ENCODE measurements around the gene SKIDA1. TPM values are rescaled to one million over a fixed set of nuclear protein-coding genes. Genes with fewer than 3 reads are reported as not detected.

Gene SKIDA1
- total and polyA plus RNA-seq, 2 donors: 0.73 to 0.85 TPM

DNA sequence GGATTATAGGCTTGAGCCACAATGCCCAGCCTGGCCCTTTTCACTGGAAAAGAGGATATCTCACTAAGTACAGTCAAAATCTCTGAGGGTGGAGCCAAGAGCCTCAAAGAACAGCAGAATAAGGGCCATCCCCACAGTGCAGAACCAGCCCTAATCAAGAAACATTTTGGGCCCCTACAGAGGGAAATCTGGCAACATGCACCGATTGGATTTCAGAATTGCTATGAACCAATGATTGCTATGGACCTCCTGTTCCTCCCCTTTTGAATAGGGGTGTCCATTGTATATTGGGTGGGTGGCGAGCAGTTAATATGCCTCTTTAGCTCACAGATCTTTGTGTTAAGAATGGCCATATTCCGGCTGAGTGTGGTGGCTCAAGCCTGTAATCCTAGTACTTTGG is 42.7 kb downstream of the SKIDA1 start:
- no peak for DNase-seq (ENCODE audit: low read depth in 6 of 9, low spot score in 9 of 9)
- H3K27ac ChIP-seq (ENCODE audit: low read depth in 1 of 2, low read length in 1 of 2): no peak overlapping the region
- no peaks in the 10 kb centered on the region for H3K9me3 ChIP-seq (ENCODE audit: control insufficient read depth in 2 of 2, insufficient read depth in 1 of 2, low read length in 1 of 2)
- over 99% methylated on average over 3 of the region's 3 CpGs for WGBS
- H3K27me3 ChIP-seq (ENCODE audit: control insufficient read depth in 2 of 2, insufficient read depth in 1 of 2, low read length in 1 of 2): no peaks in the 10 kb centered on the region
- H3K36me3 ChIP-seq (ENCODE audit: control insufficient read depth in 2 of 2, insufficient read depth in 2 of 2, low read length in 1 of 2): no peaks in the 10 kb centered on the region
- peaks cover 0 to 4% of the 10 kb centered on the region in 2 donors for H3K4me1 ChIP-seq (ENCODE audit: control insufficient read depth in 2 of 2, insufficient read depth in 2 of 2, low read length in 2 of 2)
- H3K4me3 ChIP-seq (ENCODE audit: low read length in 2 of 2): no peak overlapping the region

DNA sequence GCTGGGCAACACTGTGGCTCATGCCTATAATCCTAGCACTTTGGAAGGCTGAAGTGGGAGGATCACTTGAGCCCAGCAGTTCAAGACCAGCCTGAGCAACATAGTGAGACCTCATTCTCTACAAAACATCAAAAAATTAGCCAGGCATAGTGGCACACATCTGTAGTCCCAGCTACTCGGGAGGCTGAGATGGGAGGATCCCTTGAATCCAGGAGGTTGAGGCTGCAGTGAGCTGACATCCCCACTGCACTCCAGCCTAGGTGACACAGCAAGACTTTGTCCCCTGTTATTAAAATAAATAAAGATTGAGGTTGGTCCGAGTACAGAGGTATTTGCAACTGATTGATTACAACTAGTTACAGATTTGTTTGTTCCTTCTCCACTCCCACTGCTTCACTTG is 44.1 kb downstream of the SKIDA1 start:
- H3K27ac ChIP-seq (ENCODE audit: low read depth in 1 of 2, low read length in 1 of 2): no peak overlapping the region
- peaks cover 0 to 4% of the 10 kb centered on the region in 2 donors for H3K4me1 ChIP-seq (ENCODE audit: control insufficient read depth in 2 of 2, insufficient read depth in 2 of 2, low read length in 2 of 2)
- H3K36me3 ChIP-seq (ENCODE audit: control insufficient read depth in 2 of 2, insufficient read depth in 2 of 2, low read length in 1 of 2): no peaks in the 10 kb centered on the region
- no peaks in the 10 kb centered on the region for H3K9me3 ChIP-seq (ENCODE audit: control insufficient read depth in 2 of 2, insufficient read depth in 1 of 2, low read length in 1 of 2)
- no peak overlapping the region for H3K4me3 ChIP-seq (ENCODE audit: low read length in 2 of 2)
- no peaks in the 10 kb centered on the region for H3K27me3 ChIP-seq (ENCODE audit: control insufficient read depth in 2 of 2, insufficient read depth in 1 of 2, low read length in 1 of 2)
- WGBS: 94% methylated on average over 2 of the region's 2 CpGs
- no peak for DNase-seq (ENCODE audit: low read depth in 6 of 9, low spot score in 9 of 9)

DNA sequence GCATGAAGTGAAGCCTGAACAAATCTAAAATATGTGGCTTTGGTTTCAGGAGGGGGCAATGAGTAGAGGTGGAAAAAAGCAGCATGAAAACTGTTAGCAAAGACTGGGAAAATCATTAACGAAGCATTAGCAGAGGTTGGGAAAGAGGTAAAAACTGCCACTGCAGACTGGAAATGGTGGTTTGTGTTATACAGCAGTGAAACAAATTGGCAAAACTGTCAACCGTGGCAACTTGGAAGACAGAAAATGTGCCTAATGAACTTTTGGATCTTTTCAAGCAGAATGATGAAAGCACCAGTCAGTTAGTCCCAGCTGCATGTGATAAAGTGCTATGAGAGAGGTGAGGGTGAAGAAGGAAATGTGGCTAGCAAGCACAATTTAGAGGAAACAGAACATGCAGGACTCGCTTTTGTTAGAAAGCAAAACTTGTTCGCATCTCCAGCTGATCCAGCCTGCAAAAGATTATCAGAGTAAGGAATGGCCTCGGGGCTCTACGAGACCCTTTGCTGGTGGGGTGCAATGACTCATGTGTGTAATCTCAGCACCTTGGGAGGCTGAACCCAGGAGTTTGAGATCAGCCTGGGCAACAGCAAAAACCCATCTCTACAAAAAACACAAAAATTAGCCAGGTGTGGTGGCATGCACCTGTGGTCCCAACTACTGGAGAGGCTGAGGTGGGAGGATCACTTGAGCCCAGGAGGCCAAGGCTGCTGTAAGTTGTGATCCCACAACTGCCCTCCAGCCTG is 45.7 kb downstream of the SKIDA1 start:
- WGBS: 86% methylated on average over 6 of the region's 6 CpGs
- Histone ChIP-seq H3K9me3 (ENCODE audit: control insufficient read depth in 2 of 2, insufficient read depth in 1 of 2, low read length in 1 of 2) (no peaks in the 10 kb centered on the region), H3K27ac (ENCODE audit: low read depth in 1 of 2, low read length in 1 of 2) (no peak overlapping the region), H3K4me1 (ENCODE audit: control insufficient read depth in 2 of 2, insufficient read depth in 2 of 2, low read length in 2 of 2) (peaks cover 0 to 4% of the 10 kb centered on the region in 2 donors), H3K27me3 (ENCODE audit: control insufficient read depth in 2 of 2, insufficient read depth in 1 of 2, low read length in 1 of 2) (no peaks in the 10 kb centered on the region), H3K4me3 (ENCODE audit: low read length in 2 of 2) (no peak overlapping the region), H3K36me3 (ENCODE audit: control insufficient read depth in 2 of 2, insufficient read depth in 2 of 2, low read length in 1 of 2) (no peaks in the 10 kb centered on the region)
- DNase-seq (ENCODE audit: low read depth in 6 of 9, low spot score in 9 of 9): no peak

DNA sequence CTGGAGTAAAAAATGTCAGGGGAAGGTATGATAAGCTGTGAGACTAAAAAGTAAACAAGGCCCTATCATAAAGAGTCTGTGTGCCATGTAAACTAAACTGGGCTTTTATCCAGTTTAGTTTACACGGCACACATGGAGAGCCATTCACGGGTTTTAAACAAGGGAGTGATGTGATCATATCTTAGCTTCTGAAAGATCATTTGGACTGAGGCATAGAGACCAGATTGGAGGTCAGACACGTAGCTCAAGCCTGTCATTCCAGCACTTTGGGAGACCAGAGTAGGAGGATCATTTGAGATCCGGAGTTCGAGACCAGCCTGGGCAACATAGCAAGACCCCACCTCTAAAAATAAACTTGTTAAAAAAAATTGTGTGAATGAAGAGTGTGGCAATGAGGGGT is 50.1 kb downstream of the SKIDA1 start:
- WGBS: 77% methylated on average over 5 of the region's 5 CpGs
- no peak for DNase-seq (ENCODE audit: low read depth in 6 of 9, low spot score in 9 of 9)
- H3K9me3 ChIP-seq (ENCODE audit: control insufficient read depth in 2 of 2, insufficient read depth in 1 of 2, low read length in 1 of 2): no peaks in the 10 kb centered on the region
- peaks cover 0 to 4% of the 10 kb centered on the region in 2 donors for H3K4me1 ChIP-seq (ENCODE audit: control insufficient read depth in 2 of 2, insufficient read depth in 2 of 2, low read length in 2 of 2)
- H3K36me3 ChIP-seq (ENCODE audit: control insufficient read depth in 2 of 2, insufficient read depth in 2 of 2, low read length in 1 of 2): no peaks in the 10 kb centered on the region
- H3K4me3 ChIP-seq (ENCODE audit: low read length in 2 of 2): no peak overlapping the region
- H3K27me3 ChIP-seq (ENCODE audit: control insufficient read depth in 2 of 2, insufficient read depth in 1 of 2, low read length in 1 of 2): no peaks in the 10 kb centered on the region
- no peak overlapping the region for H3K27ac ChIP-seq (ENCODE audit: low read depth in 1 of 2, low read length in 1 of 2)

DNA sequence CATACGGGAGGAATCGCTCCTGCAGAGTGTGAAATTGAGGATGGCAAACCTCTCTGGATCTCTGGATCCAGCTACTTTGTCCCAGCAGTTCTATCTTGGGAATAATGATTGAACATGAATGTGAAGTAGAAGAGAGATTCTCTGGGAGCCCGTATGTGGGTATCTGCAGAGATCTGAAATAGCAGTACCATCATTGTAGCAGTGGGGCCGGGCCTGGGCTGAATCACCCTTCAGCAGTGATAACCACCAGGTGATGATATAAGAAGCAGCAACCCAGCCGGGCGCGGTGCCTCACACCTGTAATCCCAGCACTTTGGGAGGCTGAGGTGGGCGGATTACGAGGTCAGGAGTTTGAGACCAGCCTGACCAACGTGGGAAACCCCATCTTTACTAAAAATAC is 51.9 kb downstream of the SKIDA1 start:
- H3K27ac ChIP-seq (ENCODE audit: low read depth in 1 of 2, low read length in 1 of 2): no peak overlapping the region
- no peak for DNase-seq (ENCODE audit: low read depth in 6 of 9, low spot score in 9 of 9)
- no peaks in the 10 kb centered on the region for H3K36me3 ChIP-seq (ENCODE audit: control insufficient read depth in 2 of 2, insufficient read depth in 2 of 2, low read length in 1 of 2)
- no peak overlapping the region for H3K4me3 ChIP-seq (ENCODE audit: low read length in 2 of 2)
- peaks cover 0 to 1% of the 10 kb centered on the region in 2 donors for H3K4me1 ChIP-seq (ENCODE audit: control insufficient read depth in 2 of 2, insufficient read depth in 2 of 2, low read length in 2 of 2)
- WGBS: 91% methylated on average over 10 of the region's 10 CpGs
- H3K9me3 ChIP-seq (ENCODE audit: control insufficient read depth in 2 of 2, insufficient read depth in 1 of 2, low read length in 1 of 2): no peaks in the 10 kb centered on the region
- no peaks in the 10 kb centered on the region for H3K27me3 ChIP-seq (ENCODE audit: control insufficient read depth in 2 of 2, insufficient read depth in 1 of 2, low read length in 1 of 2)

DNA sequence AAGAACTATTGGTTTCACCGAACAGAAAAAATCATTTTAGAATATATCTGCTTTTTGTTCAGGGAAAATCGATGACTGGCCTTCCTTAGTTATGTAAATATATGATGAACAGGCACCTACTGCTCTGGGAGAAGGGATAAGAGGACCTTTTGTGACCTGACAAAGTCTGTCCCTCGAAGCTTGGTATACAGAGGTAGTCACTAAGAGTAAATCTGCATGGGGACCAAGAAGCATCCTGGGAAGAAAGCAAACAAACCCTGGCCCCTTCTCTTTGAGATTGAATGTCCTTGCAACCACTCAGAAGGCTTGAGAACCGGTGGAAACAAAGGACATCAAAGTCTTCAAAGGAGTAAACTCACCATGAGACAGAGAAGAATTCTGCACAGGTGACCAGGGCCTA is 52.3 kb downstream of the SKIDA1 start:
- H3K27me3 ChIP-seq (ENCODE audit: control insufficient read depth in 2 of 2, insufficient read depth in 1 of 2, low read length in 1 of 2): no peaks in the 10 kb centered on the region
- no peak overlapping the region for H3K4me3 ChIP-seq (ENCODE audit: low read length in 2 of 2)
- WGBS: 87% methylated on average over 4 of the region's 4 CpGs
- no peaks in the 10 kb centered on the region for H3K4me1 ChIP-seq (ENCODE audit: control insufficient read depth in 2 of 2, insufficient read depth in 2 of 2, low read length in 2 of 2)
- H3K9me3 ChIP-seq (ENCODE audit: control insufficient read depth in 2 of 2, insufficient read depth in 1 of 2, low read length in 1 of 2): no peaks in the 10 kb centered on the region
- no peaks in the 10 kb centered on the region for H3K36me3 ChIP-seq (ENCODE audit: control insufficient read depth in 2 of 2, insufficient read depth in 2 of 2, low read length in 1 of 2)
- no peak overlapping the region for H3K27ac ChIP-seq (ENCODE audit: low read depth in 1 of 2, low read length in 1 of 2)
- DNase-seq (ENCODE audit: low read depth in 6 of 9, low spot score in 9 of 9): no peak

DNA sequence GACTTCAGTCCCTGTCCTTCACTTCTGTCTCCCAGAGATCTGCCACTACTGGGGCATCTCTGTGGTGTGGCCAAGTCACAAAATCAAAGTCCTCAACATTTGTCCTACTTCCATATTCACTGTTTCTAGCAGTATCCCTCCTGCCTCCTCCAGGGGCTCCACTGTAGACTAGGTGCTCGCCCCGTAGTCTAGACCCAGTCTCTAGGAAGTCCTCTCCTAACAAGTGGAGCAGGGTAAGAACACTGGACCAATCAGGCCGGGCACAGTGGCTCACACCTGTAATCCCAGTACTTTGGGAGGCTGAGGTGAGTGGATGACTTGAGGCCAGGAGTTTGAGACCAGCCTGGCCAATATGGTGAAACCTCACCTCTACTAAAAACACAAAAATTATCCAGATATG is 57.4 kb downstream of the SKIDA1 start:
- H3K9me3 ChIP-seq (ENCODE audit: control insufficient read depth in 2 of 2, insufficient read depth in 1 of 2, low read length in 1 of 2): no peaks in the 10 kb centered on the region
- H3K36me3 ChIP-seq (ENCODE audit: control insufficient read depth in 2 of 2, insufficient read depth in 2 of 2, low read length in 1 of 2): no peaks in the 10 kb centered on the region
- no peaks in the 10 kb centered on the region for H3K27me3 ChIP-seq (ENCODE audit: control insufficient read depth in 2 of 2, insufficient read depth in 1 of 2, low read length in 1 of 2)
- no peak overlapping the region for H3K27ac ChIP-seq (ENCODE audit: low read depth in 1 of 2, low read length in 1 of 2)
- 94% methylated on average over 3 of the region's 3 CpGs for WGBS
- H3K4me3 ChIP-seq (ENCODE audit: low read length in 2 of 2): no peak overlapping the region
- no peaks in the 10 kb centered on the region for H3K4me1 ChIP-seq (ENCODE audit: control insufficient read depth in 2 of 2, insufficient read depth in 2 of 2, low read length in 2 of 2)
- DNase-seq (ENCODE audit: low read depth in 6 of 9, low spot score in 9 of 9): no peak

DNA sequence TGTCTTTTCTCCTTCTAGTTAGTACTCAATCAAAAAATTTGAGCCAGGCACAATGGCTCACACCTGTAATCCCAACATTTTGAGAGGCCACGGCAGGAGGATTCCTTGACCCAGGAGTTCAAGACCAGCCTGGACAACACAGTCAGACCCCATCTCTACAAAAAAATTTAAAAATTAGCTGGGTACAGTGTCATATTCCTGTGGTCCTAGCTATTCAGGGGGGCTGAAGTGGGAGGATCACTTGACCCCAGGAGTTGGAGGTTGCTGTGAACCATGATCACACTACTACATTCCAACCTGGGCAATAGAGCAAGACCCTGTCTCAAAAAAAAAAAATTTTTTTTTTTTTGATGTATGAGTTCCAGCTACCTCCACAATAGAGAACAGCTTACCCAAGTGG is 57.8 kb downstream of the SKIDA1 start:
- whole genome bisulfite sequencing: 98% methylated on average over 1 of the region's 1 CpG
- Histone ChIP-seq H3K27ac (ENCODE audit: low read depth in 1 of 2, low read length in 1 of 2) (no peak overlapping the region), H3K9me3 (ENCODE audit: control insufficient read depth in 2 of 2, insufficient read depth in 1 of 2, low read length in 1 of 2) (no peaks in the 10 kb centered on the region), H3K36me3 (ENCODE audit: control insufficient read depth in 2 of 2, insufficient read depth in 2 of 2, low read length in 1 of 2) (no peaks in the 10 kb centered on the region), H3K4me3 (ENCODE audit: low read length in 2 of 2) (no peak overlapping the region), H3K27me3 (ENCODE audit: control insufficient read depth in 2 of 2, insufficient read depth in 1 of 2, low read length in 1 of 2) (no peaks in the 10 kb centered on the region), H3K4me1 (ENCODE audit: control insufficient read depth in 2 of 2, insufficient read depth in 2 of 2, low read length in 2 of 2) (no peaks in the 10 kb centered on the region)
- DNase-seq (ENCODE audit: low read depth in 6 of 9, low spot score in 9 of 9): no peak

DNA sequence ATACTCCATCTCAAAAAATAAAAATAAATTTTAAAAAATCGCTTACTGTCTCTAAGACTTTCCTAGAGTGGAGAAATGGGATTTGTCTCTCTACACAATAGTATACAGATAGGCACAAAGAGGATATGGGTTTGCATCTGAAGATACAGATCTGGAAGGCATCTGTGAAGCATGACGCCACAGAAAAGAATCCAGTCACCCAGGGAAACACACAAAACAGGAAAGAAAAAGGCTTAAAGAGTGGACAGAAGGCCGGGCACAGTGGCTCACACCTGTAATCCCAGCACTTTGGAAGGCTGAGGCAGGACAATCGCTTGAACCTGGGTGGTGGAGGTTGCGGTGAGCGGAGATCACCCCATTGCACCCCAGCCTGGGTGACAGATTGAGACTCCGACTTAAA is 61.3 kb downstream of the SKIDA1 start:
- Histone ChIP-seq H3K36me3 (ENCODE audit: control insufficient read depth in 2 of 2, insufficient read depth in 2 of 2, low read length in 1 of 2) (no peaks in the 10 kb centered on the region), H3K27ac (ENCODE audit: low read depth in 1 of 2, low read length in 1 of 2) (no peak overlapping the region), H3K4me1 (ENCODE audit: control insufficient read depth in 2 of 2, insufficient read depth in 2 of 2, low read length in 2 of 2) (no peaks in the 10 kb centered on the region), H3K9me3 (ENCODE audit: control insufficient read depth in 2 of 2, insufficient read depth in 1 of 2, low read length in 1 of 2) (no peaks in the 10 kb centered on the region), H3K4me3 (ENCODE audit: low read length in 2 of 2) (no peak overlapping the region), H3K27me3 (ENCODE audit: control insufficient read depth in 2 of 2, insufficient read depth in 1 of 2, low read length in 1 of 2) (no peaks in the 10 kb centered on the region)
- no peak for DNase-seq (ENCODE audit: low read depth in 6 of 9, low spot score in 9 of 9)
- WGBS: 94% methylated on average over 7 of the region's 7 CpGs
